ENCODE data around the gene P4HB. TPM values are rescaled to one million over a fixed set of nuclear protein-coding genes. Genes with fewer than 3 reads are reported as not detected.

Gene P4HB
- total RNA-seq (100 to 1,000 TPM; 244 to 801 (median 332) TPM), polyA plus RNA-seq (100 to 1,000 TPM; 284 to 536 TPM)
- long read RNA-seq, donor 1, transcript P4HB-201 (11 exons, 2,603 nt): major isoform, 809 of 956 reads
- long read RNA-seq, donor 1, transcript P4HB-210 (5 exons, 765 nt): minor isoform, 6 of 956 reads
- long read RNA-seq, donor 1, partial matches to known transcripts: 43 of 956 reads
- long read RNA-seq, donor 1, other reads (novel, unspliced or antisense): 87 of 956 reads
- long read RNA-seq, donor 2, transcript P4HB-210 (5 exons, 765 nt): minor isoform, 14 of 1,036 reads
- long read RNA-seq, donor 2, transcript P4HB-201 (11 exons, 2,603 nt): major isoform, 894 of 1,036 reads
- long read RNA-seq, donor 2, partial matches to known transcripts: 47 of 1,036 reads
- long read RNA-seq, donor 2, other reads (novel, unspliced or antisense): 69 of 1,036 reads
- long read RNA-seq, donor 3, transcript P4HB-210 (5 exons, 765 nt): minor isoform, 90 of 1,783 reads
- long read RNA-seq, donor 3, transcript P4HB-201 (11 exons, 2,603 nt): major isoform, 1,502 of 1,783 reads
- long read RNA-seq, donor 3, partial matches to known transcripts: 131 of 1,783 reads
- long read RNA-seq, donor 3, other reads (novel, unspliced or antisense): 48 of 1,783 reads

GRCh38 chr17:81859906-81860755 is at the start of gene P4HB:
Gene P4HB (minus strand): TSS chr17:81860535. CDS start chr17:81860471, 64 bp downstream.
- peak in 1 of 2 donors; percentile 98 for DNase-seq
- intact Hi-C loops (cut with DNase I): loop anchor here in 1 of 10 donors (5.0 kb wide), 1 partner anchor 38 kb away; no protein-coding TSS in a partner anchor
- peaks cover 0 to 56% (median 24%) of the 10 kb centered on the region in 9 donors for H3K36me3 ChIP-seq

GRCh38 chr17:81909231-81909630 is 48.9 kb upstream of the P4HB start:
- Histone ChIP-seq H3K27me3 (no peaks in the 10 kb centered on the region), H3K36me3 (peaks cover 0 to 62% (median 24%) of the 10 kb centered on the region in 9 donors), H3K9me3 (no peaks in the 10 kb centered on the region), H3K4me3 (no peak overlapping the region), H3K27ac (no peak overlapping the region), H3K4me1 (peaks cover 10 to 22% (median 17%) of the 10 kb centered on the region in 9 donors)
- no peak for DNase-seq
- intact Hi-C loops (cut with DNase I): loop anchor here in 1 of 10 donors (5.0 kb wide), 1 partner anchor 758 kb away; no protein-coding TSS in a partner anchor
- ATAC-seq: no peak
- WGBS, 2 donors: 94 to 96% methylated on average over 12 of the region's 12 CpGs
- no peak for TF ChIP-seq CTCF (IDR thresholded peaks at IDR 0.05)

More at GRCh38 chr17:81859906-81860755, at the start of gene P4HB:
- Histone ChIP-seq H3K27ac (peak within 1 kb of the TSS; percentile 91 to 99 (median 98)), H3K4me1 (peaks cover 18 to 75% (median 46%) of the 10 kb centered on the region in 9 donors), H3K9me3 (no peaks in the 10 kb centered on the region), H3K4me3 (peak within 1 kb of the TSS; percentile 82 to 100 (median 97)), H3K27me3 (no peaks in the 10 kb centered on the region)
- ATAC-seq: peak in 2 of 8 donors; percentile 0 to 1
- 0% methylated on average over 87 to 95 of the region's 95 CpGs for WGBS, 2 donors
- no peak for TF ChIP-seq CTCF (IDR thresholded peaks at IDR 0.05)

GRCh38 chr17:81908793-81909192 is 48.5 kb upstream of the P4HB start:
- 94% methylated on average over 11 of the region's 11 CpGs for WGBS, 2 donors
- TF ChIP-seq CTCF (IDR thresholded peaks at IDR 0.05): no peak

More at GRCh38 chr17:81908793-81909192, 48.5 kb upstream of the P4HB start:
- DNase-seq: peak in 1 of 2 donors; percentile 7
- Histone ChIP-seq H3K27ac (no peak overlapping the region), H3K4me1 (peaks cover 10 to 22% (median 17%) of the 10 kb centered on the region in 9 donors), H3K4me3 (no peak overlapping the region), H3K36me3 (peaks cover 0 to 62% (median 20%) of the 10 kb centered on the region in 9 donors), H3K27me3 (no peaks in the 10 kb centered on the region), H3K9me3 (no peaks in the 10 kb centered on the region)
- ATAC-seq: no peak
- intact Hi-C loops (cut with DNase I): loop anchor here in 1 of 10 donors (5.0 kb wide), 1 partner anchor 759 kb away; no protein-coding TSS in a partner anchor

Measured in heart right ventricle (tissue), 16 donors.